ENCODE measurements around the gene COQ8A. TPM values are rescaled to one million over a fixed set of nuclear protein-coding genes. Genes with fewer than 3 reads are reported as not detected.
A peak's percentile ranks its signal among the peaks of the same experiment; 100 is the strongest.

Gene COQ8A
- total RNA-seq, 1 donor from 2014 or later = 32.4 TPM

GRCh38 chr1:226964611-226965486 lies 24.8 kb downstream of the COQ8A start:
- no peak for DNase-seq (ENCODE audit: low spot score)
- no peak for ATAC-seq
- intact Hi-C loops (cut with DNase I) = no loop called here

GRCh38 chr1:226965581-226966440 lies 25.7 kb downstream of the COQ8A start:
- ATAC-seq = no peak
- no peak for DNase-seq (ENCODE audit: low spot score)

GRCh38 chr1:226966683-226967082 lies 26.6 kb downstream of the COQ8A start:
- intact Hi-C loops (cut with DNase I) = no loop called here
- ATAC-seq (no peak), DNase-seq (ENCODE audit: low spot score) (no peak)

More at GRCh38 chr1:226965581-226966440, 25.7 kb downstream of the COQ8A start:
- intact Hi-C loops (cut with DNase I) = no loop called here

- intact Hi-C loops (cut with DNase I) = no loop called here
- DNase-seq (ENCODE audit: low spot score) (no peak), ATAC-seq (no peak)
Measured at GRCh38 chr1:226967665-226968064, 27.6 kb downstream of the COQ8A start.

GRCh38 chr1:226971765-226972164 lies 31.7 kb downstream of the COQ8A start:
- DNase-seq (ENCODE audit: low spot score) = no peak
- no peak for ATAC-seq
- intact Hi-C loops (cut with DNase I) = no loop called here

- no peak for ATAC-seq
- DNase-seq (ENCODE audit: low spot score) = no peak
- intact Hi-C loops (cut with DNase I) = no loop called here
Measured at GRCh38 chr1:226972931-226973330, 32.8 kb downstream of the COQ8A start.

GRCh38 chr1:226973371-226973897 lies 33.3 kb downstream of the COQ8A start:
- DNase-seq (ENCODE audit: low spot score) = no peak
- intact Hi-C loops (cut with DNase I) = no loop called here
- peak; percentile 83 for ATAC-seq

- DNase-seq (ENCODE audit: low spot score) = no peak
- intact Hi-C loops (cut with DNase I) = no loop called here
- peak; percentile 93 for ATAC-seq
Measured at GRCh38 chr1:226973898-226974543, 33.9 kb downstream of the COQ8A start.

- intact Hi-C loops (cut with DNase I) = no loop called here
- no peak for DNase-seq (ENCODE audit: low spot score)
Measured at GRCh38 chr1:226974544-226975258, 34.6 kb downstream of the COQ8A start.

GRCh38 chr1:226975259-226976250 lies 35.5 kb downstream of the COQ8A start:
- intact Hi-C loops (cut with DNase I) = no loop called here
- no peak for DNase-seq (ENCODE audit: low spot score)
- peak; percentile 1 for ATAC-seq

More at GRCh38 chr1:226974544-226975258, 34.6 kb downstream of the COQ8A start:
- ATAC-seq = peak; percentile 45

- DNase-seq (ENCODE audit: low spot score) (no peak), ATAC-seq (no peak)
- intact Hi-C loops (cut with DNase I) = no loop called here
Measured at GRCh38 chr1:226976276-226976977, 36.3 kb downstream of the COQ8A start.

GRCh38 chr1:226976978-226977642 lies 37.0 kb downstream of the COQ8A start:
- ATAC-seq (no peak), DNase-seq (ENCODE audit: low spot score) (no peak)
- intact Hi-C loops (cut with DNase I) = no loop called here

- no peak for ATAC-seq
- DNase-seq (ENCODE audit: low spot score) = no peak
- intact Hi-C loops (cut with DNase I) = no loop called here
Measured at GRCh38 chr1:226977643-226978431, 37.7 kb downstream of the COQ8A start.

GRCh38 chr1:226978432-226979114 lies 38.5 kb downstream of the COQ8A start:
- DNase-seq (ENCODE audit: low spot score) (no peak), ATAC-seq (no peak)
- intact Hi-C loops (cut with DNase I) = no loop called here

GRCh38 chr1:226979115-226979516 lies 39.0 kb downstream of the COQ8A start:
- intact Hi-C loops (cut with DNase I) = no loop called here
- DNase-seq (ENCODE audit: low spot score) = no peak
- no peak for ATAC-seq
